SK-N-SH treated with all-trans-retinoic acid at 6 μM for 48 hours (cell line): ENCODE data around the gene PRMT9.

Experiments used
- ATAC-seq: fragments of 200-7000 bp; cut with Tn5 transposase; 3 replicates; pipeline ENCODE4 v1.9.1; 2020; ENCODE audit warnings: mild to moderate bottlenecking, moderate library complexity
- ARNTL ChIP-seq: fragments of 450-650 bp; formaldehyde crosslinking; IDR thresholded peaks from 2 replicates; pipeline ENCODE4 v1.5.0; 2020; ENCODE audit warnings: low read depth, mild to moderate bottlenecking, moderate library complexity, borderline replicate concordance
- BACH2 ChIP-seq: fragments of 250-450 bp; sonication (Bioruptor Pico); IDR thresholded peaks from 2 replicates; pipeline ENCODE4 v1.9.0; 2021; ENCODE audit warnings: mild to moderate bottlenecking, borderline replicate concordance
- CSDC2 ChIP-seq: fragments of 250-450 bp; sonication (Bioruptor Pico); IDR thresholded peaks from 2 replicates; pipeline ENCODE4 v1.5.0; 2020; ENCODE audit warnings: mild to moderate bottlenecking, moderate library complexity
- CSRNP3 ChIP-seq: fragments of 250-450 bp; sonication (Bioruptor Pico); IDR thresholded peaks from 2 replicates; pipeline ENCODE4 v1.5.1; 2021; ENCODE audit warnings: mild to moderate bottlenecking, moderate library complexity
- ESRRG ChIP-seq: fragments of 250-450 bp; sonication (Bioruptor Pico); IDR thresholded peaks from 2 replicates; pipeline ENCODE4 v1.6.1; 2021; ENCODE audit warnings: mild to moderate bottlenecking
- GLIS3 ChIP-seq: fragments of 250-450 bp; sonication (Bioruptor Pico); IDR thresholded peaks from 2 replicates; pipeline ENCODE4 v1.5.0; 2020; ENCODE audit warnings: mild to moderate bottlenecking, moderate library complexity
- ISL1 ChIP-seq: fragments of 250-450 bp; sonication (Bioruptor Pico); IDR thresholded peaks from 2 replicates; pipeline ENCODE4 v2.1.2; 2022; ENCODE audit warnings: mild to moderate bottlenecking, moderate library complexity
- OSR1 ChIP-seq: fragments of 250-450 bp; sonication (Bioruptor Pico); IDR thresholded peaks from 2 replicates; pipeline ENCODE4 v1.8.0; 2022; ENCODE audit warnings: moderate library complexity, mild to moderate bottlenecking, inconsistent platforms
- PATZ1 ChIP-seq: fragments of 250-450 bp; sonication (Bioruptor Pico); IDR thresholded peaks from 2 replicates; pipeline ENCODE4 v1.8.0; 2020; ENCODE audit warnings: mild to moderate bottlenecking, moderate library complexity, borderline replicate concordance
- PPARA ChIP-seq: fragments of 250-450 bp; sonication (Bioruptor Pico); IDR thresholded peaks from 2 replicates; pipeline ENCODE4 v1.5.0; 2020; ENCODE audit warnings: mild to moderate bottlenecking, borderline replicate concordance
- RARB ChIP-seq: fragments of 250-450 bp; sonication (Bioruptor Pico); IDR thresholded peaks from 2 replicates; pipeline ENCODE4 v1.8.0; 2021; ENCODE audit warnings: mild to moderate bottlenecking, moderate library complexity
- SNAI2 ChIP-seq: fragments of 250-450 bp; sonication (Bioruptor Pico); IDR thresholded peaks from 2 replicates; pipeline ENCODE4 v1.5.0; 2020; ENCODE audit warnings: mild to moderate bottlenecking, moderate library complexity
- TCF4 ChIP-seq: fragments of 250-450 bp; sonication (Bioruptor Pico); IDR thresholded peaks from 2 replicates; pipeline ENCODE4 v1.8.0; 2021; ENCODE audit warnings: mild to moderate bottlenecking, moderate library complexity, borderline replicate concordance
- TOX ChIP-seq: fragments of 250-450 bp; sonication (Bioruptor Pico); IDR thresholded peaks from 2 replicates; pipeline ENCODE4 v1.8.0; 2021; ENCODE audit warnings: mild to moderate bottlenecking, moderate library complexity, borderline replicate concordance
- TSHZ2 ChIP-seq: fragments of 250-450 bp; sonication (Bioruptor Pico); IDR thresholded peaks from 2 replicates; pipeline ENCODE4 v1.5.0; 2020; ENCODE audit warnings: mild to moderate bottlenecking, moderate library complexity
- ZC3H10 ChIP-seq: fragments of 250-450 bp; sonication (Bioruptor Pico); IDR thresholded peaks from 2 replicates; pipeline ENCODE4 v1.5.1; 2021; ENCODE audit warnings: mild to moderate bottlenecking, moderate library complexity
- ZFP3 ChIP-seq: fragments of 250-450 bp; sonication (Bioruptor Pico); IDR thresholded peaks from 2 replicates; pipeline ENCODE4 v1.5.0; 2020; ENCODE audit warnings: mild to moderate bottlenecking, moderate library complexity
- ZFP30 ChIP-seq: fragments of 450-650 bp; formaldehyde crosslinking; IDR thresholded peaks from 2 replicates; pipeline ENCODE4 v1.5.0; 2022; ENCODE audit warnings: mild to moderate bottlenecking, moderate library complexity
- ZNF565 ChIP-seq: fragments of 450-650 bp; formaldehyde crosslinking; conservative IDR thresholded peaks from 2 replicates; pipeline ENCODE4 v1.5.0; 2020; ENCODE audit warnings: low read depth, mild to moderate bottlenecking, moderate library complexity
- ZNF70 ChIP-seq: fragments of 450-650 bp; formaldehyde crosslinking; IDR thresholded peaks from 2 replicates; pipeline ENCODE4 v1.5.0; 2020; ENCODE audit warnings: mild to moderate bottlenecking, moderate library complexity
- ZNF8 ChIP-seq: fragments of 450-650 bp; formaldehyde crosslinking; IDR thresholded peaks from 2 replicates; pipeline ENCODE4 v1.5.0; 2020; ENCODE audit warnings: mild to moderate bottlenecking, moderate library complexity
- TF ChIP-seq, protein P1 (sequence below): fragments of 250-450 bp; sonication (Bioruptor Pico); IDR thresholded peaks from 2 replicates; pipeline ENCODE4 v1.8.0; 2021; ENCODE audit warnings: low read depth, mild to moderate bottlenecking, moderate library complexity, borderline replicate concordance

Gene PRMT9

DNA sequence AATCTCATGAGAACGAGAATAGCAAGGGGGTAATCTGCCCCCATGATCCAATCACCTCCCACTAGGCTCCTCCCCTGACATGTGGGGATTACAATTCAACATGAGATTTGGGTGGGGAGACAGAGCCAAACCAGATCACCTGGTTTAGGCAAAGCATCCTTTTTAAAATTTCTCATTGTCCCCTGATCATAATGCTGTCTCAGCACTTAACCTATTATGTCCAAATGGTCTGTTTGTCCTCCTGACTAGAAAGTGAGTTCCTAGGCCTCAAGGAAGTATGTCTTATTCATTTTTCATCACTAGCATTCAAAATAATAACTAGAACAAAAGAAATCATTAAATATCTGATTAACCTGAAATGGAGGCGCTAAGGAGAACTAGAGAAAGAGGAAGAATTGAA is 7.9 kb upstream of the PRMT9 start:
- TF ChIP-seq ARNTL (CRISPR knock-in tag) (no peak), OSR1 (no peak), CSRNP3 (CRISPR knock-in tag) (no peak), TCF4 (no peak), TOX (CRISPR knock-in tag) (no peak), SNAI2 (CRISPR knock-in tag) (no peak), RARB (CRISPR knock-in tag) (no peak), ZNF565 (CRISPR knock-in tag) (no peak), ZFP30 (CRISPR knock-in tag) (no peak), ESRRG (CRISPR knock-in tag) (no peak), GLIS3 (CRISPR knock-in tag) (no peak), PPARA (CRISPR knock-in tag) (no peak), CSDC2 (CRISPR knock-in tag) (no peak), ZC3H10 (CRISPR knock-in tag) (no peak), BACH2 (no peak), TSHZ2 (CRISPR knock-in tag) (no peak), ZNF8 (CRISPR knock-in tag) (no peak)
- TF ChIP-seq, protein P1, sequence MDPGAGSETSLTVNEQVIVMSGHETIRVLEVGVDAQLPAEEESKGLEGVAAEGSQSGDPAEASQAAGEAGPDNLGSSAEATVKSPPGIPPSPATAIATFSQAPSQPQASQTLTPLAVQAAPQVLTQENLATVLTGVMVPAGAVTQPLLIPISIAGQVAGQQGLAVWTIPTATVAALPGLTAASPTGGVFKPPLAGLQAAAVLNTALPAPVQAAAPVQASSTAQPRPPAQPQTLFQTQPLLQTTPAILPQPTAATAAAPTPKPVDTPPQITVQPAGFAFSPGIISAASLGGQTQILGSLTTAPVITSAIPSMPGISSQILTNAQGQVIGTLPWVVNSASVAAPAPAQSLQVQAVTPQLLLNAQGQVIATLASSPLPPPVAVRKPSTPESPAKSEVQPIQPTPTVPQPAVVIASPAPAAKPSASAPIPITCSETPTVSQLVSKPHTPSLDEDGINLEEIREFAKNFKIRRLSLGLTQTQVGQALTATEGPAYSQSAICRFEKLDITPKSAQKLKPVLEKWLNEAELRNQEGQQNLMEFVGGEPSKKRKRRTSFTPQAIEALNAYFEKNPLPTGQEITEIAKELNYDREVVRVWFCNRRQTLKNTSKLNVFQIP = no peak
- no peak for ATAC-seq

DNA sequence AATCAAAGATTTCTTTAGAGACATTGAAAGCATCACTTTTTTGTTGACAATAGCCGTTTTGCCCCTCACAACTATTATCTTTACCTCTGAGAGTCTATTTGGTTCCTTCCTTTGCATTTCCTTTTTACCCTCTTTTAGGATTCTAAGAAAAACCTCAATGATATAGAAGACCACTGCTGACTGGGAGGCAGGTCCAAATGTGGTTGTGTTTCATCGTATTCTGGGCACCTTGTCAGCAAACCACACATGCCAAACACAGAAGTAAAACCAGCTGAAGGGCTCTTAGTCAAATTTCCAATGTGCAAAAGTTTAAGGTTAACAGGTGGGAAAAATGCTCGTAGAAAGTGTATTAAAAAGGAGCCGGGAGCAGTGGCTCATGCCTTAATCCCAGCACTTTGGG is 5.1 kb upstream of the PRMT9 start:
- ATAC-seq = no peak
- TF ChIP-seq TCF4 (no peak), OSR1 (no peak), BACH2 (no peak), ESRRG (CRISPR knock-in tag) (no peak), ZNF70 (CRISPR knock-in tag) (no peak), ZNF8 (CRISPR knock-in tag) (no peak), SNAI2 (CRISPR knock-in tag) (no peak), PPARA (CRISPR knock-in tag) (no peak), ISL1 (CRISPR knock-in tag) (no peak)

- no peak for TF ChIP-seq ZNF8 (CRISPR knock-in tag)
- TF ChIP-seq ZNF70 (CRISPR knock-in tag) = no peak
- TF ChIP-seq, protein P1 = no peak
- no peak for TF ChIP-seq CSDC2 (CRISPR knock-in tag)
- ATAC-seq = peak; percentile 58
Measured at GRCh38 chr4:147683188-147683591, 773 bp downstream of the PRMT9 start.

DNA sequence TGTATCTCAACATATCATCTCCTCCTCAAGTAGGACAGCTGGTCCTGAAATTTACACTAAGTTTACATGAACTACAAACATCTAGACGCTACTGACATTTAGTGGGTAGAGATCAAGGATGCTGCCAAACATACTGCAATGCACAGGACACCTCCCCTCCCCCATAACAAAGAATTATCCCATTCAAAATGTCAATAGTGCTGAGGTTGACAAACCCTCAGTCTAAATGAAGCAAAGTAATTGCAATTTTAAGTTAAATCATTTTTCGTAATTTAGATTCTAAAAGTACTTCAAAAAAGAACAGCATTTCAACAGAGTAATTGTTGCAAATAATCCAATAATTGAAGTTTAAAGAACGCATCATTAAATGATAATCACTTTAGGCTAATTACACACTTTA is 1.2 kb downstream of the PRMT9 start:
- ATAC-seq = no peak
- no peak for TF ChIP-seq ZFP30 (CRISPR knock-in tag)
- no peak for TF ChIP-seq PATZ1
- TF ChIP-seq ZNF70 (CRISPR knock-in tag) = no peak
- TF ChIP-seq OSR1 = no peak
- no peak for TF ChIP-seq CSDC2 (CRISPR knock-in tag)
- TF ChIP-seq ZNF565 (CRISPR knock-in tag) = no peak
- no peak for TF ChIP-seq PPARA (CRISPR knock-in tag)
- TF ChIP-seq ESRRG (CRISPR knock-in tag) = no peak
- no peak for TF ChIP-seq ISL1 (CRISPR knock-in tag)
- TF ChIP-seq BACH2 = no peak
- TF ChIP-seq TCF4 = no peak
- TF ChIP-seq CSRNP3 (CRISPR knock-in tag) = no peak
- TF ChIP-seq ZFP3 (CRISPR knock-in tag) = no peak
- no peak for TF ChIP-seq TOX (CRISPR knock-in tag)
